Prostate gland (tissue), 2 donors: ENCODE data around the gene GBGT1.

ENCODE experiments used
- CTCF ChIP-seq, 4 experiments: fragments of 200-600 bp in 2 of 4; fragments of 450-650 bp in 2 of 4; sonication (generic) in 2 of 4; IDR thresholded peaks; 1 replicate in 3 of 4; 2 replicates in 1 of 4; pipeline ENCODE4 v1.5.1; 2016 to 2019; ENCODE audit warnings: antibody characterized with exemption in 4 of 4, mild to moderate bottlenecking in 2 of 4, moderate library complexity in 2 of 4
- POLR2A ChIP-seq: fragments of 450-650 bp; IDR thresholded peaks from one replicate; pipeline ENCODE4 v1.6.1; 2016; ENCODE audit warnings: antibody characterized with exemption, mild to moderate bottlenecking
- POLR2AphosphoS5 ChIP-seq: sonication (generic); formaldehyde crosslinking; IDR thresholded peaks from one replicate; pipeline ENCODE4 v1.6.1; 2017; ENCODE audit warnings: antibody characterized with exemption

GRCh38 chr9:133118568-133118967, 45.1 kb downstream of the GBGT1 start:
- TF ChIP-seq POLR2A (no peak), CTCF (IDR thresholded peaks at IDR 0.05) (no peak), POLR2AphosphoS5 (no peak)
